Astrocyte (in vitro differentiated cells and primary cell): ENCODE measurements around the gene PIH1D2.

ENCODE experiments used
- EZH2 ChIP-seq: IDR thresholded peaks from 2 replicates; pipeline ENCODE4 v1.6.1; 2012; ENCODE audit warnings: mild to moderate bottlenecking, low read length, inconsistent platforms; ENCODE audit not compliant: insufficient read depth
- TF ChIP-seq, protein P1 (sequence below): IDR thresholded peaks from 2 replicates; pipeline ENCODE4 v1.5.1; 2011; ENCODE audit warnings: low read depth, mild to moderate bottlenecking, inconsistent platforms, low read length, moderate library complexity; ENCODE audit not compliant: insufficient read depth

DNA sequence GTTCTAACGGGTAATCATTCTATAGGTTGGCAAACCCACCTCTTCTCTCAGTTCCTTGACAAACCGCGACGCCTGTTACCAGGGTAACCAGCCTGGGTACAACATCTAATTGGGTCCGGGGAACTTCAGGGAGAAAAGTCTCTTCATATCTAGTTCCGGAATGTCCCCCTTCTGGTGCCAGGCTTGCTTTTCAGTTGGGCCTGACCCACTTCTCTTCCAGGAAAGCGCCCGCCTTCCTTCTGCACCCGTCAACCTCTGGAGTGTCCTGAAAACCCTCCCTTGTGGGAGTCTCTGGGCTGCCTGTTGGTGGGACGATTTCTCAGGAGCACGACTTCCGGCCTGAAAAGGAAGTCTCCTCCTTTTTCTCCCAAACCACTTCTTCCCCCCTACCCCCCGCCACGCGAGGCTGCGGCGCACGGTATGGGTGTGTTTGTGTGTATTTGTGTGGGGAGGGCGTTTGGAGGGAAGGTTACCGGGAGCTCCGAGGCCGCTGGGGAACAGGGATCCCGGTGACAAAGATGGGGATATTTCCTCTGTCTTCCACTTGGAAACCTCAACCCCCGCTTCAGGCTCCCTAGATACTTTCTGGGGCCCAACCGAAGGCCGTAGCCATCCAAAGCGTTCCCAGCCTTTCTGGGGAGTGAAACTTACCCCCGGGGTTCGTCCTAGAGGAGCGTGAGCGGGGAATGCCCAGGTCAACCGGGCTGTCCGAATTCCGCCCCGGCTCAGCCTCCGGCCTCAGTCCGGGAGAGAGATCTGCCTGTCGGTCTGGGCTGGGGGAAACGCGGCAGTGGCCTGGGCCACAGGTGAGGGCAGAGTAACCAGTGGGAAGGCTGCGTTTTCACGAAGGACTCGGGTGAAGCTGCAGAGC is at the start of gene PIH1D2, which contains the start of gene NKAPD1:
- TF ChIP-seq EZH2: no peak
- TF ChIP-seq, protein P1, sequence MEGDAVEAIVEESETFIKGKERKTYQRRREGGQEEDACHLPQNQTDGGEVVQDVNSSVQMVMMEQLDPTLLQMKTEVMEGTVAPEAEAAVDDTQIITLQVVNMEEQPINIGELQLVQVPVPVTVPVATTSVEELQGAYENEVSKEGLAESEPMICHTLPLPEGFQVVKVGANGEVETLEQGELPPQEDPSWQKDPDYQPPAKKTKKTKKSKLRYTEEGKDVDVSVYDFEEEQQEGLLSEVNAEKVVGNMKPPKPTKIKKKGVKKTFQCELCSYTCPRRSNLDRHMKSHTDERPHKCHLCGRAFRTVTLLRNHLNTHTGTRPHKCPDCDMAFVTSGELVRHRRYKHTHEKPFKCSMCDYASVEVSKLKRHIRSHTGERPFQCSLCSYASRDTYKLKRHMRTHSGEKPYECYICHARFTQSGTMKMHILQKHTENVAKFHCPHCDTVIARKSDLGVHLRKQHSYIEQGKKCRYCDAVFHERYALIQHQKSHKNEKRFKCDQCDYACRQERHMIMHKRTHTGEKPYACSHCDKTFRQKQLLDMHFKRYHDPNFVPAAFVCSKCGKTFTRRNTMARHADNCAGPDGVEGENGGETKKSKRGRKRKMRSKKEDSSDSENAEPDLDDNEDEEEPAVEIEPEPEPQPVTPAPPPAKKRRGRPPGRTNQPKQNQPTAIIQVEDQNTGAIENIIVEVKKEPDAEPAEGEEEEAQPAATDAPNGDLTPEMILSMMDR: no peak
